ENCODE measurements around the gene SPEF1.

SPEF1 gene

GRCh38 chr20:3765171-3765882 is 15.9 kb downstream of the SPEF1 start:
- DNase-seq, result no peak

- no peak for DNase-seq
These were observed 16.6 kb downstream of the SPEF1 start for GRCh38 chr20:3764659-3765058.

- DNase-seq, result no peak
These were observed 17.3 kb downstream of the SPEF1 start for GRCh38 chr20:3763671-3764601.

GRCh38 chr20:3760655-3761348 is 20.4 kb downstream of the SPEF1 start:
- DNase-seq, result no peak

- DNase-seq, result no peak
These were observed 21.4 kb downstream of the SPEF1 start for GRCh38 chr20:3759884-3760283.

GRCh38 chr20:3759316-3759823 is 21.9 kb downstream of the SPEF1 start:
- no peak for DNase-seq

- no peak for DNase-seq
These were observed 22.7 kb downstream of the SPEF1 start for GRCh38 chr20:3758566-3758965.

- DNase-seq, result no peak
These were observed 24.0 kb downstream of the SPEF1 start for GRCh38 chr20:3757268-3757667.

GRCh38 chr20:3755814-3756480 is 25.3 kb downstream of the SPEF1 start:
- no peak for DNase-seq

GRCh38 chr20:3755269-3755668 is 26.0 kb downstream of the SPEF1 start:
- DNase-seq, result no peak

- no peak for DNase-seq
These were observed 27.0 kb downstream of the SPEF1 start for GRCh38 chr20:3754276-3754630.

- DNase-seq, result no peak
These were observed 27.6 kb downstream of the SPEF1 start for GRCh38 chr20:3753501-3754275.

GRCh38 chr20:3753098-3753497 is 28.1 kb downstream of the SPEF1 start:
- DNase-seq, result peak; percentile 55 to 58

GRCh38 chr20:3752386-3752759 is 28.9 kb downstream of the SPEF1 start:
- no peak for DNase-seq

GRCh38 chr20:3751675-3752385 is 29.4 kb downstream of the SPEF1 start:
- DNase-seq, result peak; percentile 44 to 54

- DNase-seq, result no peak
These were observed 30.0 kb downstream of the SPEF1 start for GRCh38 chr20:3751305-3751674.

GRCh38 chr20:3749689-3750531 is 31.3 kb downstream of the SPEF1 start:
- DNase-seq, result peak; percentile 39 to 51

GRCh38 chr20:3749087-3749688 is 32.1 kb downstream of the SPEF1 start:
- DNase-seq, result no peak

GRCh38 chr20:3748073-3748472 is 33.2 kb downstream of the SPEF1 start:
- no peak for DNase-seq

- no peak for DNase-seq
These were observed 33.8 kb downstream of the SPEF1 start for GRCh38 chr20:3747471-3747870.
